Measurements from ENCODE around the gene TMEM88. TPM values are rescaled to one million over a fixed set of nuclear protein-coding genes. Genes with fewer than 3 reads are reported as not detected.

TMEM88 gene
- total RNA-seq, 1 experiment from 2014 or later: 11.3 TPM

GRCh38 chr17:7856011-7856810 lies 1.3 kb downstream of the TMEM88 start:
- Mint-ChIP-seq H3K9me3 (0 out of 5 replicates have a peak, but pooled peaks cover 0 to 3% of the 10 kb centered on the region in 2 experiments), H3K4me1 (peaks cover 19 to 32% of the 10 kb centered on the region in 2 experiments), H3K27me3 (ENCODE audit: low read depth) (peaks cover 18% of the 10 kb centered on the region), H3K4me3 (no peak overlapping the region), H3K27ac (no peak overlapping the region; a peak in 1 of 7 replicates), H3K36me3 (ENCODE audit: insufficient read depth in 1 of 3, low read depth in 3 of 3) (peaks cover 0 to 30% (median 14%) of the 10 kb centered on the region in 3 experiments; a peak in 4 of 7 replicates)
- H3K4me1 ChIP-seq (ENCODE audit: insufficient read depth, low read length): no peaks in the 10 kb centered on the region; the same call in 1 of the 2 replicates
- H2AFZ ChIP-seq (ENCODE audit: low read length): no peak overlapping the region
- H4K5ac ChIP-seq (ENCODE audit: insufficient read length, low read depth, low read length): no peak overlapping the region
- TF ChIP-seq CTCF (conservative IDR thresholded peaks at IDR 0.05): no peak
- DNase-seq: peak; percentile 42
- H4K8ac ChIP-seq (replicated peaks; ENCODE audit: insufficient read length, low read depth, low read length): no peak overlapping the region
- no peak overlapping the region for H2BK20ac ChIP-seq (ENCODE audit: low read depth, low read length, poor library complexity, severe bottlenecking)
- H3K9ac ChIP-seq (ENCODE audit: extremely low read depth, insufficient read length, low read length): no peak overlapping the region
- no peak overlapping the region for H2BK5ac ChIP-seq (ENCODE audit: insufficient read length, low read length)
- peaks cover 35% of the 10 kb centered on the region for H3K23me2 ChIP-seq (ENCODE audit: insufficient read length, low read depth, low read length, poor library complexity, severe bottlenecking)
- no peaks in the 10 kb centered on the region for H3K79me2 ChIP-seq (ENCODE audit: insufficient read depth, low read length)
- H3K56ac ChIP-seq (ENCODE audit: insufficient read length, low read depth, low read length): no peak overlapping the region
- no CpG with 5 or more reads among the region's 29 CpGs for WGBS (ENCODE audit: extremely low coverage, insufficient read length, low lambda C conversion rate)
- no peak overlapping the region for H3K4ac ChIP-seq (ENCODE audit: low read depth, low read length)
- no peak overlapping the region for H3K23ac ChIP-seq (ENCODE audit: insufficient read length, low read depth, low read length)
- H3K9me3 ChIP-seq (ENCODE audit: control insufficient read depth, low read depth, low read length): no peaks in the 10 kb centered on the region
- H4K91ac ChIP-seq (ENCODE audit: insufficient read length, low read depth, low read length): no peak overlapping the region
- H2BK120ac ChIP-seq (ENCODE audit: low read depth, low read length, poor library complexity, severe bottlenecking): no peak overlapping the region
- no peaks in the 10 kb centered on the region for H3K79me1 ChIP-seq (ENCODE audit: insufficient read depth, low read depth, low read length, poor library complexity, severe bottlenecking)
- no peak overlapping the region for H3K27ac ChIP-seq (ENCODE audit: insufficient read length, low read depth, low read length)
- H3K14ac ChIP-seq (ENCODE audit: insufficient read depth, low read length): no peak overlapping the region
- H3K18ac ChIP-seq (ENCODE audit: insufficient read length, low read depth, low read length): no peak overlapping the region
- no peaks in the 10 kb centered on the region for H4K20me1 ChIP-seq (ENCODE audit: control insufficient read depth, insufficient read depth, insufficient read length)
- no peak overlapping the region for H2AK5ac ChIP-seq (ENCODE audit: insufficient read length, low read length)
- no peak overlapping the region for H3T11ph ChIP-seq (ENCODE audit: low read length)
- H2BK15ac ChIP-seq (ENCODE audit: low read depth, low read length): no peak overlapping the region
- peaks cover 30% of the 10 kb centered on the region; the same call in 1 of the 2 replicates for H3K27me3 ChIP-seq (ENCODE audit: insufficient read depth, low read length)
- no peak overlapping the region for H2BK12ac ChIP-seq (ENCODE audit: insufficient read length, low read depth, low read length)
- H3K4me2 ChIP-seq (ENCODE audit: insufficient read depth, insufficient read length, low read length): peak overlapping the region; percentile 97
